Measurements from ENCODE around the gene CBARP.
"Not testable (repeated sequence)": the region's sequence is repeated elsewhere in the genome, so short reads cannot be mapped to it uniquely, and the experiment has no call there.

The CBARP gene

DNA sequence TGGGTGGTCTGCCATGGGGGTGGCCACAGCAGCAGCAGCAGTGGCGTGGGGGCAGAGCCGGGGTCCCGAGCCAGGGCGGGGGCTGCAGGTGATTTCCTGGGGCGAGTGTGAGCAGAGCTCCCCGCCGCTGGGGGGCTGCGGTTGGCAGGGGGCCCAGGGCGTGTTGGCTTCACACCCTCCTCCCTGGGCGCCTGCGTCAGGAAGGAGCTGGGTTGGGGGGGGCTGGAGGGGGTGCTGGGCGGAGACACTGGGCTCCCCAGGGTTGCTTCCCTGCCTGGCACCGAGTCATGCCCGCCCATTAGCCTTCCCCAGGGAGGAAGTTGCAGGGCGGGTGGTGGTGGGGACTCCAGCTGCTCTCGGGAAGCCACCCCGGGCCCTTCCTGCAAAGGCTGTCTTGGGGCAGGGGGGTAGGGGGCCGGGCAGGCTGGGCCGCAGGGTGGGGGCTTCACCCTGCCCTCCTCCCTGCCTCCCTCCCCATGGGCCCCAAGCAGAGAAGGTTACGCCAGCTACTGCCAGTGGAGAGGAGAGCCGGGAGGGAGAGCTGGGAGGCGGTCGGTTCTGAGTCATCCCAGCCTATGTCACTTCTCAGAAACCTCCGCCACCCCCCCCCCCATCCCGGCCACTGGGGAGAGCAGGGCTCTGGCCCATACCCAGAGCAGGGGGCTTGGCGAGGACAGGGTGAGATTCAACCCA lies 15.2 kb upstream of the CBARP start:
- no peak overlapping the region for H3K4me3 ChIP-seq (ENCODE audit: low read depth, low read length)

DNA sequence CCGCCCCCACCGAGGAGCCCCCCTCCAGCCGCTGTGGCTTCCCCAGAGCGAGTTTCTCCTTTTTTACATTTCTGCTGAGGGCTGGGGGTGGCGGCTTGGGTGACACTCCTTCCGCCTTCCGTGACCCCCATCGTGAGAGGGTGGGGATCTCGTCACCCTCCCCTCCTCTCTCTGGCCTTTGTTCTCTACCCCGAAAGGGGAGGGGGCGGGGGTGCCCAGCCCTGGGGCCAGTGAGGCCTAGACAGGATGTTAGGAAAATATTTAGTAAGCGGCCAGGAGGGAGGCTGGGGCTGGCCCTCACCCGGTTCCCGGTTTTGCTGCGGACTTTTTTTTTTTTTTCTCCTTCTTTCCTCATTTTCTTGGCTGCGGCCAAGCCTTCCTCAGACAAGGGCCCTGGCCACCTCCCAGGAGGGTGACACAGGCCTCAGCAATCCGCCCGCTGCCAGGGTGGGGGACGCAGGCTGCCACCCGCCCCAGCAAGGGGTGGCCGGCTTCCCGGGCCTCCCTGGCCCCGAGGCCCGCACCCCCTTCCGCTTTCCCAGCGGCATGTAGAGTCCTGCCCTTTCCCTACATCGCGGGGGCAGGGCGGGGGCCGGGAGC lies 14.5 kb upstream of the CBARP start:
- no peak overlapping the region for H3K4me3 ChIP-seq (ENCODE audit: low read depth, low read length)

GRCh38 chr19:1251330-1252220 lies 13.8 kb upstream of the CBARP start:
- peak overlapping the region; percentile 79 for H3K4me3 ChIP-seq (ENCODE audit: low read depth, low read length)

- H3K4me3 ChIP-seq (ENCODE audit: low read depth, low read length), result peak overlapping the region; percentile 79
These were observed 12.8 kb upstream of the CBARP start for GRCh38 chr19:1250437-1251260.

- H3K4me3 ChIP-seq (ENCODE audit: low read depth, low read length), result peak overlapping the region; percentile 79
These were observed 12.2 kb upstream of the CBARP start for GRCh38 chr19:1249990-1250436.

- peak overlapping the region; percentile 79 for H3K4me3 ChIP-seq (ENCODE audit: low read depth, low read length)
These were observed 11.6 kb upstream of the CBARP start for GRCh38 chr19:1249298-1249989.

GRCh38 chr19:1248786-1249297 lies 11.0 kb upstream of the CBARP start:
- peak overlapping the region; percentile 70 for H3K4me3 ChIP-seq (ENCODE audit: low read depth, low read length)

DNA sequence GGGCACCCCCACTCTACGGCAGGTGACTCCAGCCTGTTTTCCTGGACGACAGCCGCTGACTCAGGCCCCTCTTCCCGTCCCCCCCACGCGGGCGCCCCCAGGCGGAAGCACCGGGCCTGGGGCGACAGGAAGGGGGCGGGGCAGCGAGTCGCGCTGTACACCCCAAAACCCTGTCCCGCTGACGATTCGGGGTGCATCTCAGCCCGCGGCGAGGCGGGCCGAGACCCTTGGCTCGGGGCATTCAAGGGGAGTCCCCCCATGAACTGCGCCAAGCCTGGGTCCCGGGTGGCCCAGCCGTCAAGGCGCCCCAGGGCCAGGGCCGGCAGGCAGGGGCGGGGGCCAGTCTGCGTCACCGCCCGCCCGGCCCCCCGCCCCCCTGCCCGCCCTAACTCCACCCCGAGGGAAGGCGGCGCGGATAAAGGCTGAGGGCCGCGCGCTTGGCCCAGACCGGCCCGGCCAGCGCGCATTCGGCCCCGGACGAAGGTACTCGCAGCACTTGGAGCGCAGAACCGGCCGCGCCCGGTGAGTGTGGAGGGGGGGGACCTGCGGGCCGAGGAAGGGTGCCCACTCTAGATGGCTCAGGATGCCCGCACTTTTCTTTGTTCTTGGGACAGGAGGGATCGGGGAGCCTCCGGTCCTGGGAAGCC lies 10.5 kb upstream of the CBARP start, which contains the start of gene MIDN:
TSS of gene MIDN (plus strand) at position 445 of the 647 bp plus-strand sequence. CDS start 1,714 bp downstream, outside the sequence.
- H3K4me3 ChIP-seq (ENCODE audit: low read depth, low read length), result peak within 1 kb of the TSS; percentile 70

GRCh38 chr19:1247748-1248138 lies 9.9 kb upstream of the CBARP start:
- H3K4me3 ChIP-seq (ENCODE audit: low read depth, low read length), result peak overlapping the region; percentile 28

DNA sequence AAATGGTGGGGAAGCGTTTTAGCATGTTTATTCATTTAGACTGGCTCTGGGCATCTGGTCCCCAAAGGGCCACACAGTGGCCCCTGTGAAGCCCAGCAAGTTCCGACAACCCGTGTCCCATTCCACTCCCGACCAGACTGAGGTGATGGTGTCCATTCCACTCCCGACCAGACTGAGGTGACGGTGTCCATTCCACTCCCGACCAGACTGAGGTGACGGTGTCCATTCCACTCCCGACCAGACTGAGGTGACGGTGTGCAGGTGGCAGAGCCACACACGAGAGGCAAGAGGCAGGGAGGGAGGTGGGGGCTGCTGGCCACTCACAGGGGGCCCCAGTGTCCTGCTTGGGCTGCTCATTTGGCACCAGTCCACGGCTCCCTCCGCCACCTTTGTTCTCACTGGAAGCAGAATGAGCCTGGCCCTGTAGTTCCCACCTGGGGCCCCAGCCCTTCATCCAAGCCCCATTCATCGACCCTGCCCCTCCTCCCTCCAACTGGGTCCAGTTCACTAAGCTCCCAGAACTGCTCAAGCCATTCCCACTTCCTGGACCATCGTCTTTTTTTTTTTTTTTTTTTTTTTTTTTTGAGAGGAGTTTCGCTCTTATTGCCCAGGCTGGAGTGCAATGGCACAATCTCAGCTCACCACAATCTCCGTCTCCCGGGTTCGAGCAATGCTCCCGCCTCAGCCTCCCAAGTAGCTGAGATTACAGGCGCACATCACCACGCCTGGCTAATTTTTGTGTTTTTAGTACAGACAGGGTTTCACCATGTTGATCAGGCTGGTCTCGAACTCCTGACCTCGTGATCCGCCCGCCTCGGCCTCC lies 8.7 kb upstream of the CBARP start:
- H3K4me3 ChIP-seq (ENCODE audit: low read depth, low read length), result not testable (repeated sequence)

DNA sequence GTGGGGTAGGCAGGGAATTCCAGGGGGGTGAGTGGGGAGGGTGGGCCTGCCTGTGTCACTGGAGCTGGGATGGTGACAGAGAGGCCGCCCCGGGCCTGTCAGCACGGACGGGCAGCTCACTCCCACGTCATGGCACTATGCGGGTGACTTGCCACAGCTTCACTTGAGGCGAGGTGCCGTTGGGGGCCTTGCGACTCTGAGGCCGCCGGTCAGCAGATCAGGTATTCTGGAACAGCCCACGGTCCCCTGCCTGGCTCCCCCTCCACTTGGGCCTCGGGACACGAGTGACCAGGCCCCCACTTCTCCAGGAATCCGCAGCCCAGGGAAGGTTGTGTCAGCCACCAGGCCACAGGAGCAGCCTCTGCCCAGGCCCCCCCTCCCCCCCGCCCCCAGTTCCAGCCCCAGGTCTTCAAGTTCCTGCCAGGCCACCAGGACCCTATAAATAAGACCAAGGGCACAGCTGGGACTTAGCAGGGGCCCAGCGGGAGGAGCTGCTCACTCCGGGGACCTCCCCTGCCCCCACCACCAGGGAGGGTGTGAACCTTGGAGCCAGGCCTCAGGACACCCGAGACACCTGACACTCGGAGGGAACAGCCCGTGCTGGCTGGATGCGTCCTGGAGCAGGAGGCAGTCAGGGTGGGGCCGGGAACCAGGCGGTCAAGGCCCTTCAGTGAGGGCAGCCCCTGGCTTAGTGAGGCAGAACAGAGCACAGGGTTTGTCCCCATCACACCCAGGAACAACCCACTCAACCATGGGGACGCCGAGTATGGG lies 7.9 kb upstream of the CBARP start:
- H3K4me3 ChIP-seq (ENCODE audit: low read depth, low read length), result no peak overlapping the region

- H3K4me3 ChIP-seq (ENCODE audit: low read depth, low read length), result no peak overlapping the region
These were observed 7.1 kb upstream of the CBARP start for GRCh38 chr19:1244693-1245451.

DNA sequence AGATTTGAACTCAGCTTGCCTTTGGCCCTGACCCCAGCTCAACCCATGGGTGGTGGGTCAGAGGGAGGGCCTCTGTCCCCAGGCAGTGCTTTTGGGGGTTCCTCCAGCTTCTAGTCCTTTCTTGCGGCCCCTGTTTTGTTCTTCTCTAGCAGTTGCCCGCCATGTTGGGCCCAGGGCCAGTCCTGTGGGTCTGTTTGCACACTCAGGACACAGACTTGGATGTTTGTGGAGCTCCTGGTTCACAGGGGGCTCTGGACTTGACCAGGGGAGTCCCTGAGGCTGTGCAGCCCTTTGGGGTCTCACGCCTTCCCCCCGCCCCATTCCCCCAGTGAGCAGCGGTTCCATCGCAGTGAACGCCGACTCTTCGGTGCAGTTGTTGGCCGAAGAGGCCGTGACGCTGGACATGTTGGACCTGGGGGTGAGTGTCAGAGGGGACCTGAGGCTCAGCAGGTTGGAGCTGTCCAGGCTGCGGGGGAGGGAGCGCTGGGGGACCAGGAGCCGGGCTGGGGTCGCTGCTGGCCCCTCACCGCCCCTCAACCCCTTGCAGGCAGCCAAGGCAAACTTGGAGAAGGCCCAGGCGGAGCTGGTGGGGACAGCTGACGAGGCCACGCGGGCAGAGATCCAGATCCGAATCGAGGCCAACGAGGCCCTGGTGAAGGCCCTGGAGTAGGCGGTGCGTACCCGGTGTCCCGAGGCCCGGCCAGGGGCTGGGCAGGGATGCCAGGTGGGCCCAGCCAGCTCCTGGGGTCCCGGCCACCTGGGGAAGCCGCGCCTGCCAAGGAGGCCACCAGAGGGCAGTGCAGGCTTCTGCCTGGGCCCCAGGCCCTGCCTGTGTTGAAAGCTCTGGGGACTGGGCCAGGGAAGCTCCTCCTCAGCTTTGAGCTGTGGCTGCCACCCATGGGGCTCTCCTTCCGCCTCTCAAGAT lies 6.2 kb upstream of the CBARP start:
- H3K4me3 ChIP-seq (ENCODE audit: low read depth, low read length), result no peak overlapping the region

- peak within 1 kb of the TSS; percentile 67 for H3K4me3 ChIP-seq (ENCODE audit: low read depth, low read length)
These were observed 3.8 kb upstream of the CBARP start, which contains the start of gene ATP5F1D for GRCh38 chr19:1241417-1242095. Gene ATP5F1D (plus strand): TSS chr19:1241751. CDS start chr19:1241851, 100 bp downstream.

DNA sequence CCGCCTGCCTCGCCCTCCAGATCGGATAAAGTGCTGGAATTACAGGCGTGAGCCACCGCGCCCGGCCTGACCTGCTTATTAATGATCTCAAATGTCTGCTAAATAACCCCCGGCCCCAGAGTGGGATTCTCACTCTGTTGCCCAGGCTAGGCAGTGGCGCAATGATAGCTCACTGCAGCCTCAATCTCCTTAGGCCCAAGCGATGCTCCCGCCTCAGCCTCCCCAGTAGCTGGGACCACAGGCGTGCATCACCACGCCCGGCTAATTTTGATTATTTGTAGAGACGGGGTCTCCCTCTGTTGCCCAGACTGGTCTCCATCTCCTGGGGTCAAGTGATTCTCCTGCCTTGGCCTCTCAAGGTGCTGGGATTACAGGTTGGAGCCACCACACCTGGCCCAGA lies 3.1 kb upstream of the CBARP start:
- no peak overlapping the region for H3K4me3 ChIP-seq (ENCODE audit: low read depth, low read length)
